ENCODE measurements around the gene FAM9C.
"Not testable (repeated sequence)": the region's sequence is repeated elsewhere in the genome, so short reads cannot be mapped to it uniquely, and the experiment has no call there.

The FAM9C gene

DNA sequence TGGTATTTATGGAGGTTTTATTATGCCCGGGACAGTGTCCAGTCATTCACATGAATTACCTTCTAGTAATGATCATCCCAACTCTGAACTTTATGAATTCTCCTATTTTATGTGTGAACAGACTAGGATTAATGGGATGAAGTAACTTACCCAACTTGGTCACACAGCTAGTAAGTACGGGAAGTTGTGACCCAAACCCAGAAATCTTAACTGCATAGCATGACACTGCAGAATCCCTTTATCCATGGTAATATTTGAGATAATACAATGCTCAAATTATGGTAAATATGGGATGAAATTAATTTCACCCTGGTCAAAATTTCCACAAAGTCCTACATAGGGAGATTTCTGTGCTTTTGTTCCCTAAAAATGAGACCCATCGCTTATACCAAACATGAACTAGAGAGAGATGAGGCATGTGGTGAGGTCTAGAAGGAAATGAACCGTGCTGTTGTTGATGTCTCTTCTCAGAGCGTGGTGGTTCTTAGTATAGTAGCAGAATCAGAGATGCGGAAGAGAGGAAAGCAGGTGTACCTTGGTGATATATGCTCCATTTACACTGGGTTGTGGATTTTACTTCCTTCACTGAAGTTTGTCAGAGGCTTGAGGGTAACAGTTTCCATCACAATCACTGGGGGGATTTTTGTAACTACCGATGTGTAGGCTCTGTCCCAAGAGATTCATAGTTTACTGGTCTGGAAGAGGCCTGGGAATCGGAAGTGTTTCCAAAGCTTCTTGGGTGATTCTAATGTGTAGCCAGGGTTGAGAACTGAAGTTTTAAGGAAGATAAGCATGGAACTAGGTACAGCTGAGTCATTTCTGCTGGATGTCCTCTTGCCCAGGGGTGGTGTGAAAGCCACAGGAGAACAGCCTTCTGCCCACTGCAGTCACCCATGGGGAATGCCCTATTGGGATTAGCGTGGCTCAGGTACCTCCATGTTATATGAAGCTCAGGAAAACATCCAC is 30.2 kb upstream of the FAM9C start:
- peaks cover 12% of the 10 kb centered on the region for H3K4me1 ChIP-seq (ENCODE audit: control insufficient read depth, insufficient read depth, low read length)
- no peak overlapping the region for H3K27ac ChIP-seq (ENCODE audit: low read length)
- no peaks in the 10 kb centered on the region for H3K36me3 ChIP-seq (ENCODE audit: control insufficient read depth in 2 of 2, insufficient read depth in 2 of 2, low read length in 2 of 2)
- H3K27me3 ChIP-seq (ENCODE audit: control insufficient read depth in 1 of 2, insufficient read depth in 2 of 2, low read length in 2 of 2): no peaks in the 10 kb centered on the region
- H3K4me3 ChIP-seq (ENCODE audit: low read length in 2 of 2): no peak overlapping the region
- no peak overlapping the region for H3K9ac ChIP-seq (ENCODE audit: low read length in 2 of 2)
- no peaks in the 10 kb centered on the region for H3K9me3 ChIP-seq (ENCODE audit: control insufficient read depth in 2 of 2, low read length in 2 of 2)

DNA sequence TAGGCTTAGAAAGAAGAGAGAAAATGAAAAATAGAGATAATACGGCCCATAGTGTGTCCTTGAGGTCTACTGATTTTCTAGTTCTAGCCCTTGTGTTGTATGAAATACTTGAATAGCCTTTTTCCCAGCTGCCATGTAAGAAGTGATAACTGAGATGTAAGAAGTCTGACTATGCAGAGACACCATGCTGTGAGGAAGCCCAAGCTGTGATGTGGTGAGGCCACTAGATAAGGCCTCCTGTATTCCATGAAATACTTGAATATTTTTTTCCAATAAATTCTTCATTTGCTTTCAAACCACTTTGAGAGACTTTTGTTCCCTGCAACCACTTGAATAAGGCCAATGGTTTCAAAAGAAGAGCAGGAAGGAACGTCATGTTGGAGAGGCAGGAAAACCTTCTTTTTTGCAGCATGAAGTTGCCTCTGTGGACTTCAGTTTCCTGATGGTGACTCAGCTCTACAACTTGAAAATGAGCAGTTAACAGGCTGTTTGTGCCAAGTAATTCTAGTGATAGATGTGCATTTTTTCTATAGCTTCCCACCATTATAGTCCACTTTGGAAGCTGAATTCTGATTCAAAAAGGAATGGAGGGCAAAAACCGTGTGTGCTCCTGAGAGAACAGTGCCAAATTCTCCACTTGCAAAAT is 25.5 kb upstream of the FAM9C start:
- no peaks in the 10 kb centered on the region for H3K36me3 ChIP-seq (ENCODE audit: control insufficient read depth in 2 of 2, insufficient read depth in 2 of 2, low read length in 2 of 2)
- no peak overlapping the region for H3K4me3 ChIP-seq (ENCODE audit: low read length in 2 of 2)

DNA sequence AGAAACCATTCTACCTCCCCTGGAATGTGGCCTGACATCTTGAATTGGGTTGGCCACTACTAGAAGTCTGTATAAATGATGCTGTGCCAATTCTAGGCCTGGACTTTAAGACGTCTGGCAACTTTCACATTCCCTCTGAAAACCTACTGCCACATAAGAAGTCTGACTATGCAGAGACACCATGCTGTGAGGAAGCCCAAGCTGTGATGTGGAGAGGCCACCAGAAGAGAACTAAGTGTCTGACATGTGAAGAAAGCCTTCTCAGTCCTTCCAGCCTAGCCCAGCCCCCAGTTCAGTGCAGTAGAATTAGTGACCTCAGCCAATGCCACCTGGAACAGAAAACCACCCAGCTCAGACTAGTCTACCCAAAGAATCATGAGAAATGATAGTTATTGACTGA is 24.2 kb upstream of the FAM9C start:
- H3K27me3 ChIP-seq (ENCODE audit: control insufficient read depth in 1 of 2, insufficient read depth in 2 of 2, low read length in 2 of 2): no peaks in the 10 kb centered on the region
- H3K4me3 ChIP-seq (ENCODE audit: low read length in 2 of 2): no peak overlapping the region
- no peak overlapping the region for H3K27ac ChIP-seq (ENCODE audit: low read length)
- H3K9ac ChIP-seq (ENCODE audit: low read length in 2 of 2): no peak overlapping the region
- no peaks in the 10 kb centered on the region for H3K36me3 ChIP-seq (ENCODE audit: control insufficient read depth in 2 of 2, insufficient read depth in 2 of 2, low read length in 2 of 2)
- H3K9me3 ChIP-seq (ENCODE audit: control insufficient read depth in 2 of 2, low read length in 2 of 2): peaks cover 0 to 5% of the 10 kb centered on the region in 2 donors
- H3K4me1 ChIP-seq (ENCODE audit: control insufficient read depth, insufficient read depth, low read length): peaks cover 8% of the 10 kb centered on the region

More for the DNA sequence above, 25.5 kb upstream of the FAM9C start:
- H3K27me3 ChIP-seq (ENCODE audit: control insufficient read depth in 1 of 2, insufficient read depth in 2 of 2, low read length in 2 of 2): no peaks in the 10 kb centered on the region
- H3K4me1 ChIP-seq (ENCODE audit: control insufficient read depth, insufficient read depth, low read length): peaks cover under 1% of the 10 kb centered on the region
- H3K9me3 ChIP-seq (ENCODE audit: control insufficient read depth in 2 of 2, low read length in 2 of 2): peaks cover 0 to 5% of the 10 kb centered on the region in 2 donors
- no peak overlapping the region for H3K27ac ChIP-seq (ENCODE audit: low read length)
- no peak overlapping the region for H3K9ac ChIP-seq (ENCODE audit: low read length in 2 of 2)

DNA sequence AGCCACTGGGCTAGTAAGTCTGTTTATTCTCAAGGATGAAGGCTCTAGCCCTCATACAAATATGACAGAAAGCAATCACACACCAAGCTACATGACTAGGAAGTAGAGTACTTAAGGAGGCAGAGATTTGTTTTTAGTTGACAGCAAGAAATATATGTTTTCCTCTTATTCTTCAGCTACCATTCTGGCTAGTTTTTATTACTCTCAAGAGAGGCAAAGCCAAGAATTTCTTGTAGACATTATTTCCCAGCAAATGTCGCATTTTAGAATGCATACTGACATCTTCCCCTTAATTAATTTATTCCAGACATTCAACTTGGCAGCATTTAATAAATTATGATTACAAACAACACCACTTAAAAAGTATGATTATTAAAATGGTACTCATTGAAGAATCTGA is 23.4 kb upstream of the FAM9C start:
- H3K9me3 ChIP-seq (ENCODE audit: control insufficient read depth in 2 of 2, low read length in 2 of 2): peaks cover 0 to 5% of the 10 kb centered on the region in 2 donors
- H3K4me1 ChIP-seq (ENCODE audit: control insufficient read depth, insufficient read depth, low read length): peaks cover 8% of the 10 kb centered on the region
- no peak overlapping the region for H3K9ac ChIP-seq (ENCODE audit: low read length in 2 of 2)
- H3K4me3 ChIP-seq (ENCODE audit: low read length in 2 of 2): no peak overlapping the region
- H3K36me3 ChIP-seq (ENCODE audit: control insufficient read depth in 2 of 2, insufficient read depth in 2 of 2, low read length in 2 of 2): no peaks in the 10 kb centered on the region
- no peaks in the 10 kb centered on the region for H3K27me3 ChIP-seq (ENCODE audit: control insufficient read depth in 1 of 2, insufficient read depth in 2 of 2, low read length in 2 of 2)
- no peak overlapping the region for H3K27ac ChIP-seq (ENCODE audit: low read length)

DNA sequence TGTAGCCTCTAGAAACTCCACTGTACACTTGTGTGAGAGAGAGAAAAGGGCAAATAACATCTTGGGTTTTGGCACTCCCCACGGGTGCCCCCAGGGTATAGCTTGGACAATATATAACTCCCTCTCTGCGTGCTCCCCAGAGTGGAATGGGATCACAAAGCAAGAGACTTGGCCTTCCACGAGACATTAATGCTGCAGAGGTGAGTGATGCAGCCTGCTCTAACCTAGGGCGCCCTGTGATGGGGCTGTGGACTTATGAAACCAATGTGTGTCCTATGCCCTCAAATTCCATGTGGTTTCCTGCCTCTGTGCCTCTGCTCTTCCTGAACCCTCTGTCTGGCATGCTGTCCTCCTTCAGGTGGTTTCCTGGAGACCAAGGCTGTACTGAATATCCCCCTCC is 22.0 kb upstream of the FAM9C start:
- Histone ChIP-seq H3K36me3 (ENCODE audit: control insufficient read depth in 2 of 2, insufficient read depth in 2 of 2, low read length in 2 of 2) (no peaks in the 10 kb centered on the region), H3K27me3 (ENCODE audit: control insufficient read depth in 1 of 2, insufficient read depth in 2 of 2, low read length in 2 of 2) (no peaks in the 10 kb centered on the region), H3K9me3 (ENCODE audit: control insufficient read depth in 2 of 2, low read length in 2 of 2) (peaks cover 0 to 5% of the 10 kb centered on the region in 2 donors), H3K27ac (ENCODE audit: low read length) (no peak overlapping the region), H3K4me3 (ENCODE audit: low read length in 2 of 2) (no peak overlapping the region), H3K4me1 (ENCODE audit: control insufficient read depth, insufficient read depth, low read length) (peaks cover 8% of the 10 kb centered on the region), H3K9ac (ENCODE audit: low read length in 2 of 2) (no peak overlapping the region)

DNA sequence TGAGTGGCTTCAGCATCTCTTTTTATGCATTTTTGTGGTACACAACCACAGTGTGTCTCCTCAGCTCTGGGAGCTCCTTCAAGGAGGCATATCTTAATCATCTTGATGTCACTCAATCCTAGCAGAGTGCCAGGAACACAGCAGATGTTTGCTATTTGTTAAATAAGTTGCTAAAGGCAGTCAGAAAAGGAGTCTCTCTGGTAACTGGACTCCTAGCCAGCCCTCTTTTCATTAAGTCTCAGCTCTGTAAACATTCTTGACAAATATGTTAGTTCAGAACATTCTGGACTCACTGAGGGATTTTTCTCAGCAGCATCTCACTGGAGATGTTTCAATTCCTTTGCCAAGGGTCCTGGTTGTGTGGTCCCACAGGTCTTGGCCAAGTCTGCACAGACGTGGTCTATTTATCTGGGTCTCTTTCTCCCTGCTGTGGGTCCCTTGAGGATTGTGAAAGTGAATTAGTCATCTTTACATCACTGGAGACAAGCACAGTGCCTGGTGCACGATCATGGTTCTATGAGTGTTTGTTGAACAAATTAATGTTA is 20.3 kb upstream of the FAM9C start:
- H3K36me3 ChIP-seq (ENCODE audit: control insufficient read depth in 2 of 2, insufficient read depth in 2 of 2, low read length in 2 of 2): no peaks in the 10 kb centered on the region
- no peak overlapping the region for H3K27ac ChIP-seq (ENCODE audit: low read length)
- no peaks in the 10 kb centered on the region for H3K27me3 ChIP-seq (ENCODE audit: control insufficient read depth in 1 of 2, insufficient read depth in 2 of 2, low read length in 2 of 2)
- no peak overlapping the region for H3K4me3 ChIP-seq (ENCODE audit: low read length in 2 of 2)
- H3K9ac ChIP-seq (ENCODE audit: low read length in 2 of 2): no peak overlapping the region
- H3K4me1 ChIP-seq (ENCODE audit: control insufficient read depth, insufficient read depth, low read length): peaks cover 10% of the 10 kb centered on the region
- peaks cover 0 to 5% of the 10 kb centered on the region in 2 donors for H3K9me3 ChIP-seq (ENCODE audit: control insufficient read depth in 2 of 2, low read length in 2 of 2)

DNA sequence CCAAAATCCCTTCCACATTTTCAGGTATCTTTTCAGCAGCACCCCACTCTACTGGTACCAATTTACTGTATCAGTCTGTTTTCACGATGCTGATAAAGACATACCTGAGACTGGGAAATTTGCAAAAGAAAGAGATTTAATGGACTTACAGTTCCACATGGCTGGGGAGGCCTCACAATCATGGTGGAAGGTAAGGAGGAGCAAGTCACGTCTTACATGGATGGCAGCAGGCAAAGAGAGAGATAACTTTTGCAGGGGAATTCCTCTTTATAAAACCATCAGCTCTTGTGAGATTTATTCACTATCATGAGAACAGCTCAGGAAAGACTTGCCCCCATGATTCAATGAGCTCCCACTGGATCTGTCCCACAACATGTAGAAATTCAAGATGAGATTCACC is 18.7 kb upstream of the FAM9C start:
- not testable (repeated sequence) for H3K27me3 ChIP-seq (ENCODE audit: control insufficient read depth in 1 of 2, insufficient read depth in 2 of 2, low read length in 2 of 2); H3K4me3 ChIP-seq (ENCODE audit: low read length in 2 of 2); H3K9ac ChIP-seq (ENCODE audit: low read length in 2 of 2); H3K36me3 ChIP-seq (ENCODE audit: control insufficient read depth in 2 of 2, insufficient read depth in 2 of 2, low read length in 2 of 2); H3K9me3 ChIP-seq (ENCODE audit: control insufficient read depth in 2 of 2, low read length in 2 of 2); H3K27ac ChIP-seq (ENCODE audit: low read length)
- H3K4me1 ChIP-seq (ENCODE audit: control insufficient read depth, insufficient read depth, low read length): peaks cover 11% of the 10 kb centered on the region

DNA sequence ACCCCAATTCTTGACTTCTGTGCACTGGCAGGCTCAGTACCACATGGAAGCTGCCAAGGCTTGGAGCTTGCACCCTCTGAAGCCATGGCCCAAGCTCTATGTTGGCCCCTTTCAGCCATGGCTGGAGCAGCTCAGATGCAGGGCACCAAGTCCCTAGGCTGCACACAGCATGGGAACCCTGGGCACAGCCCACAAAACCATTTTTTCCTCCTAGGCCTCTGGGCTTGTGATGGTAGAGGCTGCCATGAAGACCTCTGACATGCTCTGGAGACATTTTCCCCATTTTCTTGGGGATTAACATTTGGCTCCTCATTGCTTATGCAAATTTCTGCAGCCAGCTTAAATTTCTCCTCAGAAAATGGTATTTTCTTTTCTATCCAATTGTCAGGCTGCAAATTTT is 17.9 kb upstream of the FAM9C start:
- not testable (repeated sequence) for H3K27me3 ChIP-seq (ENCODE audit: control insufficient read depth in 1 of 2, insufficient read depth in 2 of 2, low read length in 2 of 2); H3K36me3 ChIP-seq (ENCODE audit: control insufficient read depth in 2 of 2, insufficient read depth in 2 of 2, low read length in 2 of 2); H3K27ac ChIP-seq (ENCODE audit: low read length); H3K4me3 ChIP-seq (ENCODE audit: low read length in 2 of 2); H3K9ac ChIP-seq (ENCODE audit: low read length in 2 of 2); H3K9me3 ChIP-seq (ENCODE audit: control insufficient read depth in 2 of 2, low read length in 2 of 2)
- H3K4me1 ChIP-seq (ENCODE audit: control insufficient read depth, insufficient read depth, low read length): peaks cover 11% of the 10 kb centered on the region

DNA sequence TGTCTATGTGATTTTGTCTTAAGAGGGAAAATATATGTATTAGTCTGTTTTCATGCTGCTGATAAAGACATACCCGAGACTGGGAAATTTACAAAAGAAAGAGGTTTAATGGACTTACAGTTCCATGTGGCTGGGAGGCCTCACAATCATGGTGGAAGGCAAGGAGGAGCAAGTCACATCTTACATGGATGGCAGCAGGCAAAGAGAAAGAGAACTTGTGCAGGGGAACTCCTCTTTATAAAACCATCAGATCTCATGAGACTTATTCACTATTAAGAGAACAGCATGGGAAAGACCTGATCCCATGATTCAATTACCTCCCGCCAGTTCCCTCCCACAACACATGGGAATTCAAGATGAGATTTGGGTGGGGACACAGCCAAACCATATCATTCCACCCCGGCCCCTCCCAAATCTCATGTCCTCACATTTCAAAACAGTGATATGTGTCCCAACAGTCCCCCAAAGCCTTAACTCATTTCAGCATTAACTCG is 16.8 kb upstream of the FAM9C start:
- not testable (repeated sequence) for H3K9me3 ChIP-seq (ENCODE audit: control insufficient read depth in 2 of 2, low read length in 2 of 2); H3K36me3 ChIP-seq (ENCODE audit: control insufficient read depth in 2 of 2, insufficient read depth in 2 of 2, low read length in 2 of 2); H3K9ac ChIP-seq (ENCODE audit: low read length in 2 of 2); H3K27me3 ChIP-seq (ENCODE audit: control insufficient read depth in 1 of 2, insufficient read depth in 2 of 2, low read length in 2 of 2); H3K27ac ChIP-seq (ENCODE audit: low read length); H3K4me3 ChIP-seq (ENCODE audit: low read length in 2 of 2)
- H3K4me1 ChIP-seq (ENCODE audit: control insufficient read depth, insufficient read depth, low read length): peaks cover 11% of the 10 kb centered on the region

DNA sequence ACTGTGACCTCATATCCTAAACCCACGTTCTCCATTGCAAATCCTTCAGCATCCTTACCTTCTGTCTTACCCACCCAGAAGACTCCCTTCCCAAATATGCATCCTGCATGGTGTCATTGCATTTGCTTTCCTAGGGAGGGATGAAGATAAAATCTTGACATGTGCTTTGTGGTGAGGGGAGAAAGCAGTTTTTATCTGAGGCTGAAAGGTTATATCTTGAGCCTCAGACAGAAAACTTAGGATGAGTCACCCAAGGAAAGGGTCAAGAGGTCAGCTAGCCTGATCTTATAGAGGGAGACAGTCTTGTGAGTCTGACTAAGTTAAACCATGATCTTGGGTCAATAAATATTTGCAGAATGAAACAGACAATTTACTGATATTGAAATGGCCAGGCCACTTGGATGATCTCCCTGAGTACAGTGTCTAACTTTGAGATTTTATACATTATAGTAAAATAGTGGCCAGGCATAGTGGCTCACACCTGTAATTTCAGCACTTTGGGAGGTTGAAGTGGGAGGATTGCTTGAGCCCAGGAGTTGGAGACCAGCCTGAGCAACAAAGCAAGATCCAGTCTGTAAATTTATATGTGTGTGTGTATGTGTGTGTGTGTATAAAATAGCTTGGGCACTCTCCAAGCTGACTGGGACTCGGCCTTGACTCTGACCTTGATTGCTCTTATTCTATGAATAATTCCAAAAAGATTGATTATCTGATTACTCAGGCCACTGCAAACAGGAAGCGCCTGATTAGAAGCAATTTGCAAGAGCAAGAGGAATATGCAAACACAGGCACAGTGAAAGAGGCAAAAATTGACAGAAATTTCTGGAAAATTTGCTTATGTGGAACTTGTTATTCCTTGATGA is 15.4 kb upstream of the FAM9C start:
- Histone ChIP-seq H3K9me3 (ENCODE audit: control insufficient read depth in 2 of 2, low read length in 2 of 2) (no peaks in the 10 kb centered on the region), H3K4me3 (ENCODE audit: low read length in 2 of 2) (no peak overlapping the region), H3K4me1 (ENCODE audit: control insufficient read depth, insufficient read depth, low read length) (peaks cover 11% of the 10 kb centered on the region), H3K36me3 (ENCODE audit: control insufficient read depth in 2 of 2, insufficient read depth in 2 of 2, low read length in 2 of 2) (no peaks in the 10 kb centered on the region), H3K27me3 (ENCODE audit: control insufficient read depth in 1 of 2, insufficient read depth in 2 of 2, low read length in 2 of 2) (peaks cover 0 to 6% of the 10 kb centered on the region in 2 donors), H3K9ac (ENCODE audit: low read length in 2 of 2) (no peak overlapping the region), H3K27ac (ENCODE audit: low read length) (no peak overlapping the region)

All from stomach smooth muscle (tissue), 2 donors.